Thymus (tissue), 11 donors: ENCODE data around the gene PLCL1. TPM values are rescaled to one million over a fixed set of nuclear protein-coding genes. Genes with fewer than 3 reads are reported as not detected.

ENCODE experiments used
- DNase-seq, 9 donors: peaks; one replicate each; pipeline ENCODE4 v3.0.0-alpha.2; 2013; ENCODE audit warnings: low spot score in 9 of 9, low read depth in 6 of 9, missing footprints in 1 of 9
- H3K27ac ChIP-seq, 2 donors: one replicate each; pipeline ENCODE4 v1.5.1; 2013; ENCODE audit warnings: control low read depth in 1 of 2, low read depth in 1 of 2, low read length in 1 of 2, mild to moderate bottlenecking in 1 of 2, moderate library complexity in 1 of 2
- H3K27me3 ChIP-seq, 2 donors: one replicate each; pipeline ENCODE4 v1.5.1; 2013; ENCODE audit warnings: low read length in 1 of 2; ENCODE audit not compliant: control insufficient read depth in 2 of 2, insufficient read depth in 1 of 2
- H3K36me3 ChIP-seq, 2 donors: one replicate each; pipeline ENCODE4 v1.5.1; 2013; ENCODE audit warnings: low read length in 1 of 2, mild to moderate bottlenecking in 1 of 2, moderate library complexity in 1 of 2; ENCODE audit not compliant: control insufficient read depth in 2 of 2, insufficient read depth in 2 of 2
- H3K4me1 ChIP-seq, 2 donors: one replicate each; pipeline ENCODE4 v1.5.1; 2013; ENCODE audit warnings: low read length in 2 of 2; ENCODE audit not compliant: control insufficient read depth in 2 of 2, insufficient read depth in 2 of 2
- H3K4me3 ChIP-seq, 2 donors: one replicate each; pipeline ENCODE4 v1.5.1; 2013; ENCODE audit warnings: low read length in 2 of 2, control low read depth in 1 of 2, mild to moderate bottlenecking in 1 of 2
- H3K9me3 ChIP-seq, 2 donors: one replicate each; pipeline ENCODE4 v1.5.1; 2013; ENCODE audit warnings: low read length in 1 of 2, mild to moderate bottlenecking in 1 of 2; ENCODE audit not compliant: control insufficient read depth in 2 of 2, insufficient read depth in 1 of 2
- WGBS: extraction: QIAGEN DNeasy Blood & Tissue Kit; methylation state at CpG from one replicate; pipeline ENCODE4 v1.1.7; 2013; 5-methylcytosine and 5-hydroxymethylcytosine counted together
- polyA plus RNA-seq: library from polyadenylated mRNA; stranded (reverse); fragments of 200-250 nt; gene quantifications from one replicate; pipeline ENCODE4 v1.2.3, GENCODE V29; 2013
- total RNA-seq: library from RNA; stranded (reverse); fragments of 120-200 nt; gene quantifications from one replicate; pipeline ENCODE4 v1.2.4, GENCODE V29; 2013
- donor health status: healthy.

Gene PLCL1
- total and polyA plus RNA-seq, 2 donors = 7.8 to 16.5 TPM

GRCh38 chr2:198054299-198054698 is 249.9 kb downstream of the PLCL1 start:
- no peak overlapping the region for H3K4me3 ChIP-seq
- no peaks in the 10 kb centered on the region for H3K4me1 ChIP-seq
- H3K9me3 ChIP-seq = no peaks in the 10 kb centered on the region
- DNase-seq = peak in 6 of 9 donors; percentile 10 to 50 (median 22)
- no peaks in the 10 kb centered on the region for H3K36me3 ChIP-seq
- no peaks in the 10 kb centered on the region for H3K27me3 ChIP-seq
- WGBS = 76% methylated on average over 1 of the region's 1 CpG
- H3K27ac ChIP-seq = no peak overlapping the region

GRCh38 chr2:198055716-198056115 is 251.3 kb downstream of the PLCL1 start:
- no peak for DNase-seq
- Histone ChIP-seq H3K27me3 (no peaks in the 10 kb centered on the region), H3K36me3 (no peaks in the 10 kb centered on the region), H3K27ac (no peak overlapping the region), H3K9me3 (no peaks in the 10 kb centered on the region), H3K4me1 (no peaks in the 10 kb centered on the region), H3K4me3 (no peak overlapping the region)
- 97% methylated on average over 2 of the region's 2 CpGs for WGBS

GRCh38 chr2:198056836-198057235 is 252.4 kb downstream of the PLCL1 start:
- DNase-seq = no peak
- Histone ChIP-seq H3K4me3 (no peak overlapping the region), H3K4me1 (no peaks in the 10 kb centered on the region), H3K27me3 (no peaks in the 10 kb centered on the region), H3K9me3 (no peaks in the 10 kb centered on the region), H3K27ac (no peak overlapping the region), H3K36me3 (no peaks in the 10 kb centered on the region)
- WGBS = 98% methylated on average over 2 of the region's 2 CpGs

- Histone ChIP-seq H3K9me3 (no peaks in the 10 kb centered on the region), H3K27ac (no peak overlapping the region), H3K4me1 (no peaks in the 10 kb centered on the region), H3K36me3 (no peaks in the 10 kb centered on the region), H3K27me3 (no peaks in the 10 kb centered on the region), H3K4me3 (no peak overlapping the region)
- WGBS = 92% methylated on average over 7 of the region's 7 CpGs
- no peak for DNase-seq
Measured at GRCh38 chr2:198059800-198060199, 255.4 kb downstream of the PLCL1 start.

- no peaks in the 10 kb centered on the region for H3K36me3 ChIP-seq
- H3K27ac ChIP-seq = no peak overlapping the region
- H3K4me3 ChIP-seq = no peak overlapping the region
- DNase-seq = no peak
- H3K9me3 ChIP-seq = no peaks in the 10 kb centered on the region
- no peaks in the 10 kb centered on the region for H3K4me1 ChIP-seq
- WGBS = 94% methylated on average over 2 of the region's 2 CpGs
- H3K27me3 ChIP-seq = no peaks in the 10 kb centered on the region
Measured at GRCh38 chr2:198060277-198060676, 255.9 kb downstream of the PLCL1 start.

- no peaks in the 10 kb centered on the region for H3K4me1 ChIP-seq
- H3K27me3 ChIP-seq = no peaks in the 10 kb centered on the region
- H3K4me3 ChIP-seq = no peak overlapping the region
- DNase-seq = no peak
- no peaks in the 10 kb centered on the region for H3K9me3 ChIP-seq
- H3K36me3 ChIP-seq = no peaks in the 10 kb centered on the region
- H3K27ac ChIP-seq = no peak overlapping the region
Measured at GRCh38 chr2:198062826-198063225, 258.4 kb downstream of the PLCL1 start.

GRCh38 chr2:198063242-198063641 is 258.8 kb downstream of the PLCL1 start:
- Histone ChIP-seq H3K36me3 (no peaks in the 10 kb centered on the region), H3K27me3 (no peaks in the 10 kb centered on the region), H3K4me3 (no peak overlapping the region), H3K4me1 (no peaks in the 10 kb centered on the region), H3K9me3 (no peaks in the 10 kb centered on the region), H3K27ac (no peak overlapping the region)
- DNase-seq = no peak
- WGBS = 93% methylated on average over 1 of the region's 1 CpG

- WGBS = 94% methylated on average over 1 of the region's 1 CpG
- Histone ChIP-seq H3K4me1 (no peaks in the 10 kb centered on the region), H3K4me3 (no peak overlapping the region), H3K9me3 (no peaks in the 10 kb centered on the region), H3K27ac (no peak overlapping the region), H3K27me3 (no peaks in the 10 kb centered on the region), H3K36me3 (no peaks in the 10 kb centered on the region)
- no peak for DNase-seq
Measured at GRCh38 chr2:198065322-198065721, 260.9 kb downstream of the PLCL1 start.

GRCh38 chr2:198066597-198066996 is 262.2 kb downstream of the PLCL1 start:
- H3K9me3 ChIP-seq = no peaks in the 10 kb centered on the region
- H3K4me1 ChIP-seq = no peaks in the 10 kb centered on the region
- no peak overlapping the region for H3K27ac ChIP-seq
- 98% methylated on average over 2 of the region's 2 CpGs for WGBS
- H3K27me3 ChIP-seq = no peaks in the 10 kb centered on the region
- H3K36me3 ChIP-seq = no peaks in the 10 kb centered on the region
- H3K4me3 ChIP-seq = no peak overlapping the region
- DNase-seq = no peak

GRCh38 chr2:198072655-198073054 is 268.3 kb downstream of the PLCL1 start:
- Histone ChIP-seq H3K36me3 (peaks cover 0 to 4% of the 10 kb centered on the region in 2 donors), H3K27ac (no peak overlapping the region), H3K4me1 (no peaks in the 10 kb centered on the region), H3K27me3 (no peaks in the 10 kb centered on the region), H3K9me3 (no peaks in the 10 kb centered on the region), H3K4me3 (no peak overlapping the region)
- DNase-seq = no peak
